ENCODE measurements around the gene ENDOD1.

The ENDOD1 gene

GRCh38 chr11:95156916-95157541, 67.4 kb downstream of the ENDOD1 start:
- DNase-seq (ENCODE audit: extremely low spot score) = no peak
- TF ChIP-seq CTCF (IDR thresholded peaks at IDR 0.05; ENCODE audit: control extremely low read depth, extremely low read depth, low read depth, missing control alignments) = no peak
- CTCF ChIA-PET = interaction anchor here (0.7 to 16.5 kb wide), 11 partner anchors 8 to 1237 kb away, joined by 3 to 391 read pairs (median 4); no protein-coding TSS in a partner anchor
- POLR2A ChIA-PET = no interaction called here

GRCh38 chr11:95157824-95158223, 68.2 kb downstream of the ENDOD1 start:
- ChIA-PET POLR2A (no interaction called here), CTCF (interaction anchor here (1.0 to 16.5 kb wide), 7 partner anchors 9 to 606 kb away, joined by 3 to 391 read pairs (median 4); no protein-coding TSS in a partner anchor)
- no peak for DNase-seq (ENCODE audit: extremely low spot score)
- TF ChIP-seq CTCF (IDR thresholded peaks at IDR 0.05; ENCODE audit: control extremely low read depth, extremely low read depth, low read depth, missing control alignments) = no peak

- no peak for DNase-seq (ENCODE audit: extremely low spot score)
- POLR2A ChIA-PET = no interaction called here
- CTCF ChIA-PET = interaction anchor here (1.5 to 16.5 kb wide), 3 partner anchors 9 to 545 kb away, joined by 3 to 391 read pairs (median 11); no protein-coding TSS in a partner anchor
- no peak for TF ChIP-seq CTCF (IDR thresholded peaks at IDR 0.05; ENCODE audit: control extremely low read depth, extremely low read depth, low read depth, missing control alignments)
Measured at GRCh38 chr11:95161248-95161647, 71.6 kb downstream of the ENDOD1 start.

GRCh38 chr11:95163106-95163505, 73.5 kb downstream of the ENDOD1 start:
- CTCF ChIA-PET = interaction anchor here (1.2 to 2.2 kb wide), 4 partner anchors 13 to 602 kb away, joined by 3 to 6 read pairs (median 4); no protein-coding TSS in a partner anchor
- no peak for DNase-seq (ENCODE audit: extremely low spot score)
- no peak for TF ChIP-seq CTCF (IDR thresholded peaks at IDR 0.05; ENCODE audit: control extremely low read depth, extremely low read depth, low read depth, missing control alignments)
- POLR2A ChIA-PET = no interaction called here

GRCh38 chr11:95165638-95166037, 76.0 kb downstream of the ENDOD1 start:
- ChIA-PET POLR2A (no interaction called here), CTCF (interaction anchor here (1.0 to 3.5 kb wide), 2 partner anchors 11 to 540 kb away, joined by 4 to 36 read pairs; no protein-coding TSS in a partner anchor)
- no peak for TF ChIP-seq CTCF (IDR thresholded peaks at IDR 0.05; ENCODE audit: control extremely low read depth, extremely low read depth, low read depth, missing control alignments)
- no peak for DNase-seq (ENCODE audit: extremely low spot score)

GRCh38 chr11:95166781-95167180, 77.1 kb downstream of the ENDOD1 start:
- DNase-seq (ENCODE audit: extremely low spot score) = no peak
- no peak for TF ChIP-seq CTCF (IDR thresholded peaks at IDR 0.05; ENCODE audit: control extremely low read depth, extremely low read depth, low read depth, missing control alignments)
- ChIA-PET POLR2A (no interaction called here), CTCF (interaction anchor here (1.0 to 3.5 kb wide), 2 partner anchors 13 to 538 kb away, joined by 4 to 36 read pairs; no protein-coding TSS in a partner anchor)

Measured in GM10248 (cell line).